ENCODE measurements around the gene SPTBN1.
"Not testable (repeated sequence)": the region's sequence is repeated elsewhere in the genome, so short reads cannot be mapped to it uniquely, and the experiment has no call there.

SPTBN1 gene

GRCh38 chr2:54513363-54513715 lies 57.2 kb downstream of the SPTBN1 start:
- no peak overlapping the region for H3K4me3 ChIP-seq (ENCODE audit: low read depth, low read length)
- no peak for DNase-seq (ENCODE audit: low read depth)
- TF ChIP-seq MAX (IDR thresholded peaks at IDR 0.05; ENCODE audit: low read depth, low read length), result no peak
- TF ChIP-seq MYC (IDR thresholded peaks at IDR 0.05; ENCODE audit: low read depth, low read length), result no peak
- TF ChIP-seq CTCF (IDR thresholded peaks at IDR 0.05; ENCODE audit: low read depth, low read length), result no peak
- TF ChIP-seq POLR2A (IDR thresholded peaks at IDR 0.05; ENCODE audit: extremely low read depth, insufficient read length), result no peak

- TF ChIP-seq MYC (IDR thresholded peaks at IDR 0.05; ENCODE audit: low read depth, low read length) (no peak), MAX (IDR thresholded peaks at IDR 0.05; ENCODE audit: low read depth, low read length) (no peak), POLR2A (IDR thresholded peaks at IDR 0.05; ENCODE audit: extremely low read depth, insufficient read length) (no peak), CTCF (IDR thresholded peaks at IDR 0.05; ENCODE audit: low read depth, low read length) (no peak)
- no peak for DNase-seq (ENCODE audit: low read depth)
- no peak overlapping the region for H3K4me3 ChIP-seq (ENCODE audit: low read depth, low read length)
Measured at GRCh38 chr2:54514822-54515569, 58.9 kb downstream of the SPTBN1 start.

GRCh38 chr2:54516842-54517241 lies 60.7 kb downstream of the SPTBN1 start:
- no peak overlapping the region for H3K4me3 ChIP-seq (ENCODE audit: low read depth, low read length)
- TF ChIP-seq MYC (IDR thresholded peaks at IDR 0.05; ENCODE audit: low read depth, low read length) (no peak), MAX (IDR thresholded peaks at IDR 0.05; ENCODE audit: low read depth, low read length) (no peak), POLR2A (IDR thresholded peaks at IDR 0.05; ENCODE audit: extremely low read depth, insufficient read length) (no peak), CTCF (IDR thresholded peaks at IDR 0.05; ENCODE audit: low read depth, low read length) (no peak)
- DNase-seq (ENCODE audit: low read depth), result no peak

GRCh38 chr2:54518016-54518415 lies 61.9 kb downstream of the SPTBN1 start:
- not testable (repeated sequence) for H3K4me3 ChIP-seq (ENCODE audit: low read depth, low read length)

GRCh38 chr2:54518430-54518829 lies 62.3 kb downstream of the SPTBN1 start:
- no peak overlapping the region for H3K4me3 ChIP-seq (ENCODE audit: low read depth, low read length)
- TF ChIP-seq CTCF (IDR thresholded peaks at IDR 0.05; ENCODE audit: low read depth, low read length) (no peak), POLR2A (IDR thresholded peaks at IDR 0.05; ENCODE audit: extremely low read depth, insufficient read length) (no peak), MAX (IDR thresholded peaks at IDR 0.05; ENCODE audit: low read depth, low read length) (no peak), MYC (IDR thresholded peaks at IDR 0.05; ENCODE audit: low read depth, low read length) (no peak)
- no peak for DNase-seq (ENCODE audit: low read depth)

More at GRCh38 chr2:54518016-54518415, 61.9 kb downstream of the SPTBN1 start:
- not testable (repeated sequence) for DNase-seq (ENCODE audit: low read depth)

GRCh38 chr2:54519841-54520459 lies 63.8 kb downstream of the SPTBN1 start:
- DNase-seq (ENCODE audit: low read depth), result no peak
- TF ChIP-seq CTCF (IDR thresholded peaks at IDR 0.05; ENCODE audit: low read depth, low read length) (no peak), MAX (IDR thresholded peaks at IDR 0.05; ENCODE audit: low read depth, low read length) (no peak), POLR2A (IDR thresholded peaks at IDR 0.05; ENCODE audit: extremely low read depth, insufficient read length) (no peak), MYC (IDR thresholded peaks at IDR 0.05; ENCODE audit: low read depth, low read length) (no peak)
- no peak overlapping the region for H3K4me3 ChIP-seq (ENCODE audit: low read depth, low read length)
